ENCODE measurements around the gene NOX3.

Gene NOX3

GRCh38 chr6:155399062-155399744 is 56.4 kb downstream of the NOX3 start (continued):
- TF ChIP-seq ISL1 (CRISPR knock-in tag; IDR thresholded peaks at IDR 0.05) = no peak

GRCh38 chr6:155398701-155399061 is 57.0 kb downstream of the NOX3 start:
- TF ChIP-seq TOX (CRISPR knock-in tag; IDR thresholded peaks at IDR 0.05; ENCODE audit: borderline replicate concordance) (no peak), SNAI2 (CRISPR knock-in tag; IDR thresholded peaks at IDR 0.05) (no peak), ZNF8 (CRISPR knock-in tag; IDR thresholded peaks at IDR 0.05) (no peak), ESRRG (CRISPR knock-in tag; IDR thresholded peaks at IDR 0.05) (no peak)
- no peak for ATAC-seq

- no peak for ATAC-seq
- TF ChIP-seq SNAI2 (CRISPR knock-in tag; IDR thresholded peaks at IDR 0.05) (no peak), ISL1 (CRISPR knock-in tag; IDR thresholded peaks at IDR 0.05) (no peak), TCF4 (CRISPR knock-in tag; IDR thresholded peaks at IDR 0.05; ENCODE audit: borderline replicate concordance) (no peak), GLIS3 (CRISPR knock-in tag; IDR thresholded peaks at IDR 0.05) (no peak), BACH2 (CRISPR knock-in tag; IDR thresholded peaks at IDR 0.05; ENCODE audit: borderline replicate concordance) (no peak), CSRNP3 (CRISPR knock-in tag; IDR thresholded peaks at IDR 0.05) (no peak), CSDC2 (CRISPR knock-in tag; IDR thresholded peaks at IDR 0.05) (no peak), ESRRG (CRISPR knock-in tag; IDR thresholded peaks at IDR 0.05) (no peak), PPARA (CRISPR knock-in tag; IDR thresholded peaks at IDR 0.05; ENCODE audit: borderline replicate concordance) (no peak), ZFP30 (CRISPR knock-in tag; IDR thresholded peaks at IDR 0.05) (no peak), PATZ1 (CRISPR knock-in tag; IDR thresholded peaks at IDR 0.05; ENCODE audit: borderline replicate concordance) (no peak), TOX (CRISPR knock-in tag; IDR thresholded peaks at IDR 0.05; ENCODE audit: borderline replicate concordance) (no peak), CREB5 (CRISPR knock-in tag; IDR thresholded peaks at IDR 0.05; ENCODE audit: low read depth) (no peak), ZC3H10 (CRISPR knock-in tag; IDR thresholded peaks at IDR 0.05) (no peak), ZNF8 (CRISPR knock-in tag; IDR thresholded peaks at IDR 0.05) (no peak), ZNF70 (CRISPR knock-in tag; IDR thresholded peaks at IDR 0.05) (no peak)
Measured at GRCh38 chr6:155398221-155398620, 57.4 kb downstream of the NOX3 start.

- TF ChIP-seq CSDC2 (CRISPR knock-in tag; IDR thresholded peaks at IDR 0.05) = no peak
- no peak for TF ChIP-seq ARNTL (CRISPR knock-in tag; IDR thresholded peaks at IDR 0.05; ENCODE audit: borderline replicate concordance, low read depth)
- no peak for TF ChIP-seq OSR1 (CRISPR knock-in tag; IDR thresholded peaks at IDR 0.05)
- TF ChIP-seq PATZ1 (CRISPR knock-in tag; IDR thresholded peaks at IDR 0.05; ENCODE audit: borderline replicate concordance) = no peak
- no peak for TF ChIP-seq CREB5 (CRISPR knock-in tag; IDR thresholded peaks at IDR 0.05; ENCODE audit: low read depth)
- no peak for TF ChIP-seq PPARA (CRISPR knock-in tag; IDR thresholded peaks at IDR 0.05; ENCODE audit: borderline replicate concordance)
- no peak for TF ChIP-seq SNAI2 (CRISPR knock-in tag; IDR thresholded peaks at IDR 0.05)
- TF ChIP-seq ZNF8 (CRISPR knock-in tag; IDR thresholded peaks at IDR 0.05) = no peak
- TF ChIP-seq CSRNP3 (CRISPR knock-in tag; IDR thresholded peaks at IDR 0.05) = no peak
- no peak for TF ChIP-seq TCF4 (CRISPR knock-in tag; IDR thresholded peaks at IDR 0.05; ENCODE audit: borderline replicate concordance)
- no peak for ATAC-seq
Measured at GRCh38 chr6:155397172-155397705, 58.4 kb downstream of the NOX3 start.

Data from SK-N-SH treated with all-trans-retinoic acid at 6 μM for 48 hours (cell line).